D721Med (cell line): ENCODE data around the gene KIF1B.

Source experiments
- DNase-seq: peaks from one replicate; pipeline ENCODE4 v3.0.0; 2011; ENCODE audit warnings: low spot score; ENCODE audit not compliant: insufficient read length
- FAIRE-seq: peaks from 2 replicates; lab custom pipeline; 2011; peaks lifted over from hg19 to GRCh38; lab: Jason Lieb, UNC
- CTCF ChIP-seq: IDR thresholded peaks from 2 replicates; pipeline ENCODE4 v1.5.1; 2012; ENCODE audit warnings: mild to moderate bottlenecking, control low read depth; ENCODE audit not compliant: insufficient read depth; ENCODE audit errors: missing control alignments

The KIF1B gene

GRCh38 chr1:10283318-10283984 is 73.1 kb downstream of the KIF1B start:
- DNase-seq = no peak
- TF ChIP-seq CTCF = no peak
- no peak for FAIRE-seq

- no peak for DNase-seq
- no peak for TF ChIP-seq CTCF
- FAIRE-seq = no peak
Observed at GRCh38 chr1:10286244-10286643, 75.9 kb downstream of the KIF1B start.

GRCh38 chr1:10287023-10287645 is 76.8 kb downstream of the KIF1B start:
- DNase-seq = no peak
- TF ChIP-seq CTCF = no peak
- no peak for FAIRE-seq

- no peak for TF ChIP-seq CTCF
- FAIRE-seq (no peak), DNase-seq (no peak)
Observed at GRCh38 chr1:10288029-10288615, 77.8 kb downstream of the KIF1B start.

GRCh38 chr1:10291705-10292104 is 81.3 kb downstream of the KIF1B start:
- TF ChIP-seq CTCF = no peak
- FAIRE-seq (no peak), DNase-seq (no peak)

- DNase-seq (no peak), FAIRE-seq (no peak)
- TF ChIP-seq CTCF = no peak
Observed at GRCh38 chr1:10292188-10292587, 81.8 kb downstream of the KIF1B start.
